Fibroblast of mammary gland (primary cell): Measurements from ENCODE around the gene RIC1.
A peak's percentile ranks its signal among the peaks of the same experiment; 100 is the strongest.

Experiments
- DNase-seq: peaks from one replicate; pipeline ENCODE4 v3.0.0-alpha.2; 2010; ENCODE audit warnings: low read depth
- H3K4me3 ChIP-seq: 2 replicates; pipeline ENCODE4 v1.5.1; 2011; ENCODE audit warnings: low read depth, mild to moderate bottlenecking, low read length, moderate library complexity; ENCODE audit not compliant: control insufficient read depth
- CTCF ChIP-seq: conservative IDR thresholded peaks from 2 replicates; pipeline ENCODE4 v1.5.1; 2011; ENCODE audit warnings: low read depth, low read length, inconsistent platforms; ENCODE audit not compliant: control insufficient read depth, insufficient read depth

The RIC1 gene

GRCh38 chr9:5817862-5818261 is 189.0 kb downstream of the RIC1 start:
- peak; percentile 58 for DNase-seq
- H3K4me3 ChIP-seq = no peak overlapping the region
- TF ChIP-seq CTCF = no peak

- no peak overlapping the region for H3K4me3 ChIP-seq
- no peak for TF ChIP-seq CTCF
These were observed 189.7 kb downstream of the RIC1 start for GRCh38 chr9:5818424-5819142.

GRCh38 chr9:5819174-5819573 is 190.3 kb downstream of the RIC1 start:
- TF ChIP-seq CTCF = no peak
- no peak for DNase-seq
- H3K4me3 ChIP-seq = no peak overlapping the region

More at GRCh38 chr9:5818424-5819142, 189.7 kb downstream of the RIC1 start:
- DNase-seq = no peak

GRCh38 chr9:5820425-5820824 is 191.5 kb downstream of the RIC1 start:
- DNase-seq = no peak
- TF ChIP-seq CTCF = no peak
- no peak overlapping the region for H3K4me3 ChIP-seq

- no peak for TF ChIP-seq CTCF
- DNase-seq = no peak
- H3K4me3 ChIP-seq = no peak overlapping the region
These were observed 196.3 kb downstream of the RIC1 start for GRCh38 chr9:5825223-5825622.
